ENCODE data around the gene STT3B. TPM values are rescaled to one million over a fixed set of nuclear protein-coding genes. Genes with fewer than 3 reads are reported as not detected.
A peak's percentile ranks its signal among the peaks of the same experiment; 100 is the strongest.

Gene STT3B
- total RNA-seq (100 to 1,000 TPM in 3 of 5 donors, 10 to 100 TPM in 2; 41.4 to 183 (median 141) TPM), polyA plus RNA-seq (10 to 100 TPM; 15.1 to 29.3 (median 22.4) TPM)
- long read RNA-seq, donor 1, full-length matches to known transcripts = 2 of 2 reads
- long read RNA-seq, donor 1, partial matches to known transcripts = 0 of 2 reads
- long read RNA-seq, donor 1, other reads (novel, unspliced or antisense) = 0 of 2 reads
- long read RNA-seq, donor 2, full-length matches to known transcripts = 7 of 13 reads
- long read RNA-seq, donor 2, partial matches to known transcripts = 6 of 13 reads
- long read RNA-seq, donor 2, other reads (novel, unspliced or antisense) = 0 of 13 reads
- long read RNA-seq, donor 3, full-length matches to known transcripts = 7 of 12 reads
- long read RNA-seq, donor 3, partial matches to known transcripts = 5 of 12 reads
- long read RNA-seq, donor 3, other reads (novel, unspliced or antisense) = 0 of 12 reads
- long read RNA-seq, donor 4 = 0 reads
- long read RNA-seq, donor 5, full-length matches to known transcripts = 10 of 10 reads
- long read RNA-seq, donor 5, partial matches to known transcripts = 0 of 10 reads
- long read RNA-seq, donor 5, other reads (novel, unspliced or antisense) = 0 of 10 reads
- long read RNA-seq, donor 6 = 0 reads
- long read RNA-seq, donor 7, full-length matches to known transcripts = 10 of 10 reads
- long read RNA-seq, donor 7, partial matches to known transcripts = 0 of 10 reads
- long read RNA-seq, donor 7, other reads (novel, unspliced or antisense) = 0 of 10 reads
- long read RNA-seq, donor 8, full-length matches to known transcripts = 7 of 7 reads
- long read RNA-seq, donor 8, partial matches to known transcripts = 0 of 7 reads
- long read RNA-seq, donor 8, other reads (novel, unspliced or antisense) = 0 of 7 reads
- long read RNA-seq, donor 9 = 0 reads
- long read RNA-seq, donor 10, full-length matches to known transcripts = 2 of 2 reads
- long read RNA-seq, donor 10, partial matches to known transcripts = 0 of 2 reads
- long read RNA-seq, donor 10, other reads (novel, unspliced or antisense) = 0 of 2 reads

GRCh38 chr3:31532587-31533168, at the start of gene STT3B:
Gene STT3B, plus strand, starts transcription at chr3:31532925. Its CDS starts 74 bp downstream, at chr3:31532999.
- Histone ChIP-seq H3K4me3 (peak within 1 kb of the TSS; percentile 92 to 98 (median 95)), H3K36me3 (no peaks in the 10 kb centered on the region), H3K27me3 (no peaks in the 10 kb centered on the region), H3K27ac (peak within 1 kb of the TSS; percentile 97 to 99 (median 98)), H3K9me3 (no peaks in the 10 kb centered on the region), H3K4me1 (peaks cover 16 to 54% (median 38%) of the 10 kb centered on the region in 4 donors)
- intact Hi-C loops (cut with DNase I; ENCODE audit: low total_unique reads) = no loop called here
- TF ChIP-seq POLR2AphosphoS5 (IDR thresholded peaks at IDR 0.05) (peak in 2 of 3 donors; percentile 15 to 90), CTCF (IDR thresholded peaks at IDR 0.05) (no peak), EP300 (IDR thresholded peaks at IDR 0.05) (no peak), POLR2A (IDR thresholded peaks at IDR 0.05) (peak in 2 of 4 donors; percentile 49 to 68)
- peak; percentile 84 to 95 for DNase-seq
- WGBS, 5 donors = 0% methylated on average over 20 to 68 of the region's 68 CpGs

- no peak for DNase-seq
- Histone ChIP-seq H3K4me1 (no peaks in the 10 kb centered on the region), H3K27ac (no peak overlapping the region), H3K4me3 (no peak overlapping the region), H3K36me3 (no peaks in the 10 kb centered on the region), H3K27me3 (no peaks in the 10 kb centered on the region), H3K9me3 (peaks cover 0 to 5% (median 0%) of the 10 kb centered on the region in 4 donors)
- no peak for TF ChIP-seq EP300 (IDR thresholded peaks at IDR 0.05)
- no peak for TF ChIP-seq POLR2A (IDR thresholded peaks at IDR 0.05)
- no peak for TF ChIP-seq POLR2AphosphoS5 (IDR thresholded peaks at IDR 0.05)
- TF ChIP-seq CTCF (IDR thresholded peaks at IDR 0.05) = no peak
- 63 to 88% (median 87%) methylated on average over 1 of the region's 1 CpG for WGBS, 5 donors
- intact Hi-C loops (cut with DNase I; ENCODE audit: low total_unique reads) = no loop called here
These were observed 48.9 kb upstream of the STT3B start for GRCh38 chr3:31483776-31484175.

- no peak for DNase-seq
- no peak overlapping the region for H3K4me3 ChIP-seq
- TF ChIP-seq CTCF (IDR thresholded peaks at IDR 0.05) (no peak), EP300 (IDR thresholded peaks at IDR 0.05) (no peak), POLR2A (IDR thresholded peaks at IDR 0.05) (no peak), POLR2AphosphoS5 (IDR thresholded peaks at IDR 0.05) (no peak)
- 31 to 52% (median 39%) methylated on average over 1 of the region's 1 CpG for WGBS, 5 donors
- H3K27ac ChIP-seq = no peak overlapping the region
- H3K4me1 ChIP-seq = no peaks in the 10 kb centered on the region
- intact Hi-C loops (cut with DNase I; ENCODE audit: low total_unique reads) = no loop called here
- H3K27me3 ChIP-seq = no peaks in the 10 kb centered on the region
- peaks cover 0 to under 1% (median 0%) of the 10 kb centered on the region in 4 donors for H3K9me3 ChIP-seq
- no peaks in the 10 kb centered on the region for H3K36me3 ChIP-seq
These were observed 47.5 kb upstream of the STT3B start for GRCh38 chr3:31485196-31485595.

Measured in stomach (tissue), 19 donors.